NCI-H446 treated with DMSO at 0.1 percent for 48 hours (cell line): ENCODE data around the gene PLVAP.
A peak's percentile ranks its signal among the peaks of the same experiment; 100 is the strongest.

ENCODE experiments used
- DNase-seq: peaks from one replicate; lab custom pipeline; 2025; lab: John Stamatoyannopoulos, UW

PLVAP gene, protein sequence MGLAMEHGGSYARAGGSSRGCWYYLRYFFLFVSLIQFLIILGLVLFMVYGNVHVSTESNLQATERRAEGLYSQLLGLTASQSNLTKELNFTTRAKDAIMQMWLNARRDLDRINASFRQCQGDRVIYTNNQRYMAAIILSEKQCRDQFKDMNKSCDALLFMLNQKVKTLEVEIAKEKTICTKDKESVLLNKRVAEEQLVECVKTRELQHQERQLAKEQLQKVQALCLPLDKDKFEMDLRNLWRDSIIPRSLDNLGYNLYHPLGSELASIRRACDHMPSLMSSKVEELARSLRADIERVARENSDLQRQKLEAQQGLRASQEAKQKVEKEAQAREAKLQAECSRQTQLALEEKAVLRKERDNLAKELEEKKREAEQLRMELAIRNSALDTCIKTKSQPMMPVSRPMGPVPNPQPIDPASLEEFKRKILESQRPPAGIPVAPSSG

DNA sequence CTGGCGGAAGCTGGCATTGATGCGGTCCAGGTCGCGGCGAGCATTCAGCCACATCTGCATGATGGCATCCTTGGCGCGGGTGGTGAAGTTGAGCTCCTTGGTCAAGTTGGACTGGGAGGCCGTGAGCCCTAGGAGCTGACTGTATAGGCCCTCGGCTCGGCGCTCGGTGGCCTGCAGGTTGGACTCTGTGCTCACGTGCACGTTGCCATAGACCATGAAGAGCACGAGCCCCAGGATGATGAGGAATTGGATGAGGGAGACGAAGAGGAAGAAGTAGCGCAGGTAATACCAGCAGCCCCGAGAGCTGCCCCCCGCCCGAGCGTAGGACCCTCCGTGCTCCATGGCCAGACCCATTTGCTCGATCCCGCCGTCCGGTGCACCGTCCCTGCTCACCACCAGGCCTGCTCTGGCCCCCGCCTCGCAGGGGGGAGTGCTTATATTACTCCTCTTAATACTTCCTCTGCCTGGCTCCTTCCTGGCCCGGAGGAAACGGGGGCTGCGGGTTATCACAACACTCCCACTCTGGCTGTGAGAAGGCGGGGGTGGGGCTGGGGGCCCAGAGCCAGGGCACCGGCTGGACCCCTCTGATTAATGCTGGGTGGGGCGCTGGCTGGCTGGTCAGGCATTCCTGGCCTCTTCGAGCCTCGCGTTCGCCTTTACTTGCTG, at the start of gene PLVAP:
TSS of gene PLVAP (minus strand) at position 408 of the 666 bp plus-strand sequence. CDS start at position 354, 54 bp downstream.
- no peak for DNase-seq

DNA sequence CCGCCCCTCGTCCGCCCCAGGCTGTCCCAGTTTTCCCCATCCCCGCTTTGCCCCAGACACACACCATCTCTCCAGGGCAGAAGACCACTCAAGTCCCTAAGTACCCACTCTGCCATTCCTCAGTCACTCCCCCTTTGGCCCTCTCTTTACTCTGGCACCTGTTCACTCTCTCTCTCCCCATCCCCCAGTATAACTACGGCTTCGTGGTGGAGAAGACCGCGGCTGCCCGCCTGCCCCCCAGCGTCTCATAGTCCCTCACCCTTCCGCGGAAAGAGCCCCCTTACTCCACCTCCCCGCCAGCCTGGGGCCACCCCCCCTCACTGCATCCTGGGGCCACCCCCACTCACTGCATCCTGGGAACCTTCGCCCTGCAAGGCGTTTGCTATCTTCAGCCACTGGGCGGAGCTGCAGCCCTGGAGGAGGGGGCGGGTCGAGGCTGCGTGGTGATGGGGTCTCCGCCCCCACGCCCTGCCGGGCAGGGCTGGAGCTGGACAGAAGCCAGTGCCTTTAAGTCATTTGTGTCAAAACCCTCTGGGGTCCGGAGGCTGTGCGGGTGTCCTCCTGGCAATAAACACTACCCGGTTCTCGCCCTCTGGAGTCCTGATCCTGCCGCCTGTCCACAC, 47.7 kb upstream of the PLVAP start:
- no peak for DNase-seq

DNA sequence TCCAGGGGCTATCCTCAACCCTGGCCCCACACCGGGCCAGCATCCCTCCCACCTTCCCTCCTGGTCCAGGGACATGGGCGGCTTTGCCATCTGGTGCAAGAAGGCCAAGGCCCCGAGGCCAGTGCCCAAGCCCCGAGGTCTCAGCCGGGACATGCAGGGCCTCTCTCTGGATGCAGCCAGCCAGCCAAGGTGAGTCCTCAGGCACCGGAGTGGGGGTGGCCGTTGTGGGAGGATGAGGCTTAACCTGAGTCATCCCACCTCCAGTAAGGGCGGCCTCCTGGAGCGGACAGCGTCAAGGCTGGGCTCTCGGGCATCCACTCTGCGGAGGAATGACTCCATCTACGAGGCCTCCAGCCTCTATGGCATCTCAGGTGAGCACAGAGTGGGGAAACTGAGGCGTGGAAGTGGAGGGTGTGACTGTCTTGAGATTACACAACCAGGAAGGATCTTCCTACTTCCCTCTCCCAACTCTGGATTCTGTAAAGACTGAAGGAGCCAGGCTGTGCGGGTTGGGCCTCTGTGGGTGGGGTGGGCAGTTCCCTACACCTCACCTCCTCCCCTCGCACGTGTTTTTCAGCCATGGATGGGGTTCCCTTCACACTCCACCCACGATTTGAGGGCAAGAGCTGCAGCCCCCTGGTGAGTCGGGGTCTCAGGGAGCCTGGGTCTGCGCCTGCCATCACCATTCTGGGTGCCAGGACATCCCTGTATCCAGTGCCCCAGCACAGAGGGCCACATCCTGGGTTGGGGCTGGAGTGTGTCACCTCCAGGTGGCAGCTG, 46.5 kb upstream of the PLVAP start:
- DNase-seq: no peak

DNA sequence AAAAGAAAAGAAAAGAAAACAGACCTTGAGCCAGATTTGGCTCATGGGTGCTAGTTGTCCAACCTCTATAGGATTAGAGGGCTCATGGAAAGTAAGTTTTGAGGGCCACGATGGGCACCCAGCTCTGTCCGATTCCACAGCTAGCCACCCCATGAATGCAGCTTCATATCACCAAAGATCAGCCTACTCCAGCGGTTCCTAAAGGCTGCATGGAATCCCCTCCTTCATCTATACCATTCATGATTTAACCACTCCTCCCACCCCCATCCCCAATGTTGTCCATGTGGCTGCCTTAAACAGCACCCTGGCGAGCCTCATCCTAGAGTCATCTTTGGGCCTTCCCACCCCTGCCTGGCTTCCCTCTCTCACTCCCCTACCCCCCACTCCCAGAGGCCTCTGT, 44.8 kb upstream of the PLVAP start:
- DNase-seq: no peak

DNA sequence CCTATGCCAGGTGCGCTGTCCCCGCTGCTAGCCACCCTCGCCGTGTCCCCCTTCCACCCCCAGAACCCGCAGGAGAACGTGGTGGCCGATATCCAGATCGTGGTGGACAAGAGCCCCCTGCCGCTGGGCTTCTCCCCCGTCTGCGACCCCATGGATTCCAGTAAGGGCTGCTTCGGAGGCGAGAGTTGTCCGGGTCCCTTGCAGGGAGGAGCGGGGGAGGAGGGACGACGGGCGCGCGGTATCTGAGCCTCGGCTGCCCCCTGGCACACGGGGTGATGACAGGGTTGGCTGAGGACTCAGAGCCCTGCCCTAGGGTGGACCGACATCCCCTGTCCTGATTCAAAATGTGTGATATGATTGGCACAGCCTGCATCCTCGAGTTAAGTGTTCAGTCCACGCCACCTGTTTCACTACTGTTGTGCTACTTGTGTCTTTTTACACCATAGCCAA, 43.4 kb upstream of the PLVAP start:
- DNase-seq: no peak

DNA sequence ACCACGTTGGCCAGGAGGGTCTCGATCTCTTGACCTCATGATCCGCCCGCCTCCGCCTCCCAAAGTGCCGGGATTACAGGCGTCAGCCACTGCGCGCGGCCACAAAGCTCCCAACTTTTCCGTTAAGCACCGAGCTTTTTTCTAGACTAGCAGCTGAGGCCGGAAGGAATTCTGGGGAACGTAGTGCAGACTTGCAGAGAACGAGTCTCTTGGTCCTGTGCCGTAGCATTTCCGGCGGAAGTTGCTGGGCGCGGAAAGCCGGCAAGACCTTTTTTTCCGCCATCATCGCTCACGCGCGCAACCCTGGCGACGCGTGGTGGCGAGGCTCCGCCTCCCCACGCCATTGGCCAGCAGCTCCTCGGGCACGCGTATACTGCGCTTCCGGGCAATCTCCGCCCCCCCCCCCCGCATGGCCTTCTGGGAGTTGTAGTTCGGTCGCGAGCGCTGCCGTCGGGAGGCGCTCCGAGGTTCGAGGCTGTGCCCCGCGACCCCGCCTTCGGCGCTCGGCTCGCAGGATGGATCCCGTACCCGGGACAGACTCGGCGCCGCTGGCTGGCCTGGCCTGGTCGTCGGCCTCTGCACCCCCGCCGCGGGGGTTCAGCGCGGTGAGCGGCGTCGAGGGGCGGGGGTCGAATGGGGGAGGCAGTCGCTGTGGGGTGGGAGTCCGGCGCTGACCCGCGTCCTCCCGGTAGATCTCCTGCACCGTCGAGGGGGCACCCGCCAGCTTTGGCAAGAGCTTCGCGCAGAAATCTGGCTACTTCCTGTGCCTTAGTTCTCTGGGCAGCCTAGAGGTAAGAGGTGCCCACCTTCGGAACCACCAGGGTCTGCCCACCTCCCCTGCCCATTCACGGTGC, 42.7 kb upstream of the PLVAP start, which contains the start of gene MVB12A:
TSS of gene MVB12A (plus strand) at position 427 of the 854 bp plus-strand sequence. CDS start at position 516, 89 bp downstream.
- peak; percentile 99 for DNase-seq

DNA sequence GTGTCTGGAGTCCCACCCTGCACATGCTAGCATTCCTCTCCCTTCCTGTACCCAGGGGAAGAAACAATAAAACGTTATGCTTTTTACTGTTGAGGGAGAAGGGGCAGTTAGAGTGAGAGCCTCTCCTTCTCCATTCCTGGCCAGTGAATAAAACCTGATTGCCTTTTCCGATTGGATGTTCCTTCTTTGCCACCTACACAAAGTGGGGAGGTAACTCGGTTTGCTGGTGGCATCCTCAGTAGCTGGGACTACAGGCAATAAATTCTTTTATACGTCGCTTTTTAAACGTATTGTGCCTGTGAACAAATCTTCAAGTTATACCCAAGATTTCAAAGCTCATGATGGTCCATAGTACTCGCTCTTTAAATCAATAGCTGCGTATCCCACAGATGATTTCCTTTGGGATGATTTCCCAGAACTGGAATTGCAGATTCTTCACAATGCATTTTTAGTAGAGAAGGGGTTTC, 42.0 kb upstream of the PLVAP start:
- no peak for DNase-seq

DNA sequence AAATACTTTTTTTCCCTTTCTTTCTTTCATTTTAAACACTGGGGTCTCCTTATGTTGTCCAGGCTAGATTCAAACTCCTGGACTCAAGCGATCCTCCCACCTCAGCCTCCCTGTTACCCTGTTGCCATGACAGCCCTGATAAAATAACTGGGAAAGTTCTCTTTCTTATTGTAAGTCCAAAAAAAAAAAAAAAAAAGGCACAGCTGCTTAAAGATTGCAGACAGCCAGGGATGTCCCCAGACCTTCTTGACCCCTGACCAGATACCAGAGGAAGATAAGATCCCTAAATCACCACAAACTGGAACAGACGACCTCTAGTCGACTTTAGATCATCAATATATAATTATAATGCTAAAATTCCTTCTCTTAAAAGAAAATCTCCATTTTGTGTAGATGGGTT, 41.6 kb upstream of the PLVAP start:
- no peak for DNase-seq

DNA sequence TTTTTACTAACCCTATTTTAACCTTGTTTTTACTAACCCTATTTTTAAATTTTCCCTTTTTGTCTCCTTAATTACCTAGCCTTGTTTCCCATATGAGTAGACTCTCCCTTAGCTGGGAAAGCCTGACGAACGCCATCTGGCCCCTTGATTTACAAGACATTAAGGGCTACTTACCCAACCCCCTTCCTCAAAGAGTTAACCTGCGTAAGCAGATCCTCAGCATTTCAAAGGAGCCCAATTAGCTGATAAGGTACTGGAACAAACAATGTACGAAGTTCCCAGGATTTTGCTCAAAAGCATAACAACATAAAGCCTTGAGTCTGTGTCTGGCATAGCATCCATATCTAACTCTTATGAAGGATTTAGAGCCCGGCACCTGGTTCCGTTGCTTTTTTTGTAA, 38.0 kb upstream of the PLVAP start:
- no peak for DNase-seq

DNA sequence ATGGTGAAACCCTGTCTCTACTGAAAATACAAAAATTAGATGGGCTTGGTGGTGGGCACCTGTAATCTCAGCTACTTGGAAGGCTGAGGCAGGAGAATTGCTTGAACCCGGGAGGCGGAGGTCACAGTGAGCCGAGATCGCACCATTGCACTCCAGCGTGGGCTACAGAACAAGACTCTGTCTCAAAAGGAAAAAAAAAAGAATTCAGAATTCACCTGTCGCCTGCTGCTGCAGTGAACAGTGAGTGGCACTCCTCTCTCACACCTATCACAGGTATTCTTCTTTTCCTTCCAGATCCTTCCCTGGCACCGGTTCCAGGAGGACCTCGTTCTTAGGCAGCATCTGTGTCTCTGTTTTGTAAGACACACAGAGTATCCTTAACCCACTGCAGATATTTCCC, 37.0 kb upstream of the PLVAP start:
- no peak for DNase-seq

DNA sequence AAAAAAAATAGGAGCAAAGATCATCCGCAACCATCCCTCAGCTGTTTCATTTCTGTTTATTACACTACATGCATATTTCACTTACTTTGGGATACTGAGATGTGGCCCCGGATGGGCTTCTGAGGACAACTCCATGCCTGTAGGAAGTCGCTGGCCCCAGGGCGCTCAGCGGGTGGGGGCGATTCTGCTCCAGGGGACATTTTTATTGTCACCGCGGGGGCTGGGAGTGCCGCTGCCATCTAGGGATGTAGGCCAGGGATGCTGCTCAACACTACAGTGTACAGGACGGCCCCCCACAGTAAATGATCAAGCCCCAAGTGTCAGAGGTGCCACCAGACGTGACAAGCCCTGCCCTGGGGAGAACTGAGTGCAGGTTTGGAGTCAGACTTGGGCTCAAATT, 34.7 kb upstream of the PLVAP start:
- no peak for DNase-seq

DNA sequence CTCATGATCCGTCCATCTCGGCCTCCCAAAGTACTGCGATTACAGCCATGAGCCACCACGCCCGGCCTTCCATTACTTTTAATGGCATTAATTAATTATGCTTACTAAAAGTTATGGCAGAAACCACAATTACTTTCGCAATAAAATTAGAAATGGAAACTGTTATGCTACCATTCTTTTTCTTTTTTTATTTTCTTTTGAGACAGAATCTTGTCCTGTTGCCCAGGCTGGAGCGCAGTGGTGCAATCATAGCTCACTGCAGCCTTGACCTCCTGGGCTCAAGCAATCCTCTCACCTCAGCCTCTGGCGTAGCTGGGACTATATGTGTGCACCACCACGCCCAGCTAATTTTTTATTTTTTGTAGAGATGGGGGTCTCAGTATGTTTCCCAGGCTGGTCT, 32.8 kb upstream of the PLVAP start:
- DNase-seq: no peak

DNA sequence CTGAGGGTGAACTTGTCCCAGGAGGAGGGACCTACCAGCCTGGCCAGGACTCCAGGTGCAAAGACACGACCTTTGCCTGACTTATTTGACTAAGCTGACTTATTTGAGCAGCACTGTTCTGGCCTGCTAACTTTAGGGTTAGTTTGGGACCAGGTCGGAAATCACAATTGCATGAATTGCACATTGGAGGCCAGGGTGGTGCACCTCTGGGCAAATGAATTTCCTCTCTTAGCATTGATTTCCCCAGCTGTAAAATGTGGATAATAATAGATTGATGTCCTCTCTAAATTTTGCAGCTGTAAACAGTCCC, 29.7 kb upstream of the PLVAP start:
- no peak for DNase-seq

DNA sequence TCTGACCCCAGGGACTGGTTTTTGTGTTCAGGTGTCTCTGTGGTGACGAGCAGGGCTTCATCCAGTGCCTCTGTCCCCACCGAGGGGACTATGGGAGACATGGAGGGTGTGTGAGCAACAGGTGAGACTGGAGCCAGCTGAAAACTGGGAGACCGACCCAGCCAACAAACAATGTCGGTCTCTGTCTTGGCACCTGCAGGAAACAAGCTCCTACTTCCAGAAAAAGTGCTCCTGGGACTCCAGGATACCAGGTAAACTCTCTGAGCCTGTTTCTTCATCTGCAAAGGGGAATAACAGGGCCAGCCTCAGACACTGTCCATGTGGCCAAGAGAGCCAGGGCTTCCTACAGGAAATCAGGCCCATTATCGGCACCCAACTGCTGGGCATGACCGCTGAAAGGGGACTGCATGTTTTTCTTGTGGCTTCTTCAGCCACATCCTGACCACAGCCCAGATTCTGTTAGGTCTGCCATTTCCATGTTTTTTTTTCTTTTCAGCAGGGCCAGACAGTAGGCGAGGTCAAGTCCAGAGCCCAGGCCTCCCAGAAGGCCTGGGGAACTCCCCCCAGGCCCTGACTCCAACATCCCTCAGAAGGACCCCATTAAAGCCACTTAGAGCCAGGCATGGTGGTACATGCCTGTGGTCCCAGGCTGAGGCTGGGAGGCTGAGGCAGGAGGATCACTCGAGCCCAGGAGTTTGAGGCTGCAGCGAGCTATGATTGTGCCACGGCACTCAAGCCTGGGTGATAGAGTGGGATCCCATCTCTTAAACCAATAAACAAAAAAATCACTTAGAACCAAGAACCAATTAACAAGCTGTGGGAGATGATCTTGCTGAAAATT, 29.1 kb upstream of the PLVAP start:
- no peak for DNase-seq

DNA sequence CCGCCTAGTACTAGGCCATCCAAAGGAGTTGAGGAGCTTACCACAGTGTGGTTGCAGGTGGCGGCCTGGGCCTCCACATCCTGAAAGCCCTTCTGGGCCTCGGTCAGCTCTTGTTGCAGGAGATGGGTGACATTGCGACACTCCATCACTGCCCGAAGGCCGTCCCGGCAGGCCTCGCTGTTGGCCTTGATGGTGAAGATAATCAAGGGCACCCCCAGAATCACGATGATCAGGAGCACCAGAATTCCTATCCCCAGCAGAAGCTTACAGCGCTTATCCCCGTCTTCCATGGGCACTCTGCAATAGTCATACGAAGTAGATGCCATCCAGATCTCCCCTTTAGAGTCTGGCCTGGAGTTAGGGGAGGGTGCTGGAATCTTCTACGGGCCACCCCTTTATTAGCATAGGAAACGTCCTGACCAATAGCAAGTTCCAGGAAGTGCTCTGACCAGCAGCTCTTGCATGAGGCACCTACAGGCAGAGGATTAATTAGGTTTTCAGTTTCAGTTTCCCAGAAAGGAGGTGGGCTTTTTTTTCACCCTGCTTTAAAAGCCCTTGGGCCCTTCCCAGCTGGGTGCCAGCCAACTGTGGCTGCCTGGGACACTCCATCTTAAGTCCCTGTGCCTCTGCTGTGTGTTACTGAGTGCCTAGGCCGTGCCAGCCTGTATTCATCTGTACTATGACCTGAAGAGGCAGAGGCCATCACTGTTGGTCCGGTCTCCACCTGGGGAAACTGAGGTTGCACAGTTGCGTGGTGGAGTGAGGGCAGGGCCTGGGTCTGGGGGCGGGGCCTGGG, 28.3 kb upstream of the PLVAP start, which contains the start of gene BST2:
TSS of gene BST2 (minus strand) at position 381 of the 796 bp plus-strand sequence. CDS start at position 326, 55 bp downstream.
- DNase-seq: no peak

DNA sequence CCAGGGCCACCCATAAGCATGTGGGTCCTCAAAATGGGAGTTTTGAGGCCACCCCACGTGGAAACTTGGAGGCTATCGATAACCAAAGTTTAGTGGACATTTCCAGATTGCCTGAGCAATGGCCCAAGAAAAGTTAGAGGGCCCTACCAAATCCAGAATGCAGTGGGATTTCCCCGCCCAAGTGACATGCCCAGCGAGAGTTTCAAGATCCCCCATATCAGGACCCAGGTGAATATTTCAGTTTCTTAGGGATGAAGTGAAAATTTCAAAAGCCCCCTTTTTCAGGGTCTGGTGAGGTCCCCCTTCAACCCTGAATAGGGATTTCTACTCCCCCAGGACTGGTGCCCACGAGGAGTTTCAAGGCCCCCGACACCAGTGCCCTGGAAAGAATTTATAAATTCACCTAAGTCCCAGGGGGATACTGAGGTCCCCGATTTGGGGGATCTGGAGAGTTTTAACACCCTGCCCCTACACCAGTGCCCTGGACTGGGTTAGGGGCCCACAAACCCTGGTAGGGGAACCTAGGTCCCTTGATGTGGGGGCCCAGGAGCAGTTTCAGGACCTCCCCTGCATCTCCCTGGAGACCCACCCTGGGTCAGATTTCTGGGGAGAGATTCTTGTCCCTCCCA, 27.6 kb upstream of the PLVAP start:
- DNase-seq: no peak

DNA sequence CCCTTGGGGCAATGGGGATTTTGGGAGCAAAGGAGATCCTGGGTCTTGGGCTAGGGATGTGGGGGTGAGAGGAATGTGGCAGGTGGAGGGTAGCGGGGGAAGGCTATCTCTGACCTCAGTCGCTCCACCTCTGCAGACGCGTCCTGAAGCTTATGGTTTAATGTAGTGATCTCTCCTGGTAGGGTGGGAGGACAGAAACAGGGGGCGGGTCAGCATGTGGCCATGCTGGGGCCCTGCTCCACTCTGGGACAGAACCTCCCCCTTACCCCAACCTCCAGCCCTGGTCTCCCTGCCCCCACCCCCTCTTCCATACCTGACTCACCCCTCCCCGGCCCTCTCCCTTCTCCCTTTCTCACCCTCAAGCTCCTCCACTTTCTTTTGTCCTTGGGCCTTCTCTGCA, 26.9 kb upstream of the PLVAP start:
- DNase-seq: no peak

DNA sequence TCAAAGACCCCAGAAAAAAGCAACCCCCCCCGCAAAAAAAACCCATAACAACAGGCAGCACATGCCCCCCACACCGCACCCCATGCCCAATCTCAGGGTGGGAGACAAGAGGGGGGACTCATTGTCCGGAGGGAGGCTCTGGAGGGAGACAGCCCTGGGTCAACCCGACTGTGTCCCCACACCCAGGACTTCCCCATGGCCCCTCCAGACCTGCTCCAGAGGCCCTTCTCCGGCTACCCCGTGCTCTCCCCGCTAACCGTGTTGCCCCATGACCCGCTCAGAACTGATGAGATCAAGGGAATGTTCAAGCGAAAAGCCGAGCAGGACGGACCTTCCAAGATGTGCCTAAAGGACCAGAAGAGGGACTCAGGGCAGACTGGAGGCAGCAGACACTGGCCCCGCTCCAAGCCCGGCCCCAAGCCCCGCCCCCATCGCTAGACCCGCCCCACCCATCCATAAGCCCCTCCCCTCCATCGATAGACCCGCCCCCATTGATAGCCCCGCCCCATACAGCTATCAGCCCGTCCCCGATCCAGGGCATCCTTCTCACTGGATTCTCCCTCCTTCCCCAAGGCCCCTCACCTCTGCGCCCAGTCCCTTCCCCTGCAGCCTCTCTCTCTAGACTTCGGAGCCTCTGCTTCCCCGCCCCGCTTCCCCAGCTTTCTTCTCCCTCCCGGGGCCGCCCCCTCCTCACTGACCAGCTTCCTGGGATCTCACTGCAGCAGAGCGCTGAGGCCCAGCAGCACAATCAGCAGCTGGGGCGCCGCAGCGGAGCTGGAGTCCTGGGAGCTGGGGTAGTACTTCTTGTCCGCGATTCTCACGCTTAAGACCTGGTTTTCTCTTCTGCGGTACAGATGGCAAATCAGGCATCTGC, 26.1 kb upstream of the PLVAP start:
- no peak for DNase-seq
